ENCODE results near the gene TMEM106B. TPM values are rescaled to one million over a fixed set of nuclear protein-coding genes. Genes with fewer than 3 reads are reported as not detected.

The TMEM106B gene
- total and polyA plus RNA-seq, 10 of the 15 experiments (the other 5 are each of a cell fraction or from before 2014, with no cell fraction given), result 3.7 to 21.2 (median 12.3) TPM

DNA sequence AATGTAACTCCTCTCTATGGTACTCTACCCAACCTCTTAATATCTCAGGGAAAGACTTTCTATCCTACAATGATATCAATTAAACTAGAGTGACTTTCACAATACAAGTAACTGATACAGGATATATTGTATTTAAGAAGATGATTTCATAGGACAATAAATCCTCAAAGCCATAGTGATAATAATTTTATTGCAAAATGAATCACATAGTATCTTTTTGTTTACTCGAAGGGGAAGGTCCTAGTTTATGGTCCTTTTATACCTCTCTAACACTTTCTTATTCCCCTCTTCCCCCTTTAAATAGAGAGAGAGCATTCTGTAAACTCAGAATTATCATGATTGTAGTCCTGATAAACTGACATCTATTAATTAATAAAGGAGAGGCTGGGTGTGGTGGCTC lies 56.4 kb downstream of the TMEM106B start (continued):
- TF ChIP-seq, protein P1, sequence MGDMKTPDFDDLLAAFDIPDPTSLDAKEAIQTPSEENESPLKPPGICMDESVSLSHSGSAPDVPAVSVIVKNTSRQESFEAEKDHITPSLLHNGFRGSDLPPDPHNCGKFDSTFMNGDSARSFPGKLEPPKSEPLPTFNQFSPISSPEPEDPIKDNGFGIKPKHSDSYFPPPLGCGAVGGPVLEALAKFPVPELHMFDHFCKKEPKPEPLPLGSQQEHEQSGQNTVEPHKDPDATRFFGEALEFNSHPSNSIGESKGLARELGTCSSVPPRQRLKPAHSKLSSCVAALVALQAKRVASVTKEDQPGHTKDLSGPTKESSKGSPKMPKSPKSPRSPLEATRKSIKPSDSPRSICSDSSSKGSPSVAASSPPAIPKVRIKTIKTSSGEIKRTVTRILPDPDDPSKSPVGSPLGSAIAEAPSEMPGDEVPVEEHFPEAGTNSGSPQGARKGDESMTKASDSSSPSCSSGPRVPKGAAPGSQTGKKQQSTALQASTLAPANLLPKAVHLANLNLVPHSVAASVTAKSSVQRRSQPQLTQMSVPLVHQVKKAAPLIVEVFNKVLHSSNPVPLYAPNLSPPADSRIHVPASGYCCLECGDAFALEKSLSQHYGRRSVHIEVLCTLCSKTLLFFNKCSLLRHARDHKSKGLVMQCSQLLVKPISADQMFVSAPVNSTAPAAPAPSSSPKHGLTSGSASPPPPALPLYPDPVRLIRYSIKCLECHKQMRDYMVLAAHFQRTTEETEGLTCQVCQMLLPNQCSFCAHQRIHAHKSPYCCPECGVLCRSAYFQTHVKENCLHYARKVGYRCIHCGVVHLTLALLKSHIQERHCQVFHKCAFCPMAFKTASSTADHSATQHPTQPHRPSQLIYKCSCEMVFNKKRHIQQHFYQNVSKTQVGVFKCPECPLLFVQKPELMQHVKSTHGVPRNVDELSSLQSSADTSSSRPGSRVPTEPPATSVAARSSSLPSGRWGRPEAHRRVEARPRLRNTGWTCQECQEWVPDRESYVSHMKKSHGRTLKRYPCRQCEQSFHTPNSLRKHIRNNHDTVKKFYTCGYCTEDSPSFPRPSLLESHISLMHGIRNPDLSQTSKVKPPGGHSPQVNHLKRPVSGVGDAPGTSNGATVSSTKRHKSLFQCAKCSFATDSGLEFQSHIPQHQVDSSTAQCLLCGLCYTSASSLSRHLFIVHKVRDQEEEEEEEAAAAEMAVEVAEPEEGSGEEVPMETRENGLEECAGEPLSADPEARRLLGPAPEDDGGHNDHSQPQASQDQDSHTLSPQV (IDR thresholded peaks at IDR 0.05), result no peak
- no peak for TF ChIP-seq ZSCAN29 (IDR thresholded peaks at IDR 0.05)
- no peak for TF ChIP-seq BCL11A (IDR thresholded peaks at IDR 0.05; ENCODE audit: low read depth, low read length)

- FAIRE-seq, result no peak
- intact Hi-C loops (cut with micrococcal nuclease; ENCODE audit: unreplicated experiment) (no loop called here), in situ Hi-C loops (cut with MboI) (no loop called here)
- CTCF ChIA-PET, result no interaction called here
- Histone ChIP-seq H3K4me2 (ENCODE audit: control insufficient read depth, insufficient read depth) (no peak overlapping the region), H3K4me3 (no peak overlapping the region), H3K27me3 (replicated peaks in 1 of 2; ENCODE audit: control insufficient read depth in 2 of 2, insufficient read depth in 2 of 2, low read length in 1 of 2) (no peaks in the 10 kb centered on the region), H3K4me1 (ENCODE audit: control insufficient read depth, insufficient read depth, low read length) (no peaks in the 10 kb centered on the region), H2AFZ (ENCODE audit: control insufficient read depth, low read depth, low read length) (no peak overlapping the region), H3K36me3 (ENCODE audit: control insufficient read depth in 2 of 2, insufficient read depth in 2 of 2, low read length in 1 of 2) (no peaks in the 10 kb centered on the region), H3K79me2 (ENCODE audit: control insufficient read depth, insufficient read depth, low read length) (no peaks in the 10 kb centered on the region), H3K9ac (ENCODE audit: control insufficient read depth, insufficient read depth, low read length) (no peak overlapping the region), H3K27ac (ENCODE audit: control insufficient read depth, insufficient read depth) (no peak overlapping the region), H4K20me1 (ENCODE audit: control insufficient read depth, insufficient read depth) (no peaks in the 10 kb centered on the region), H3K9me3 (replicated peaks; ENCODE audit: control insufficient read depth, insufficient read depth, low read length) (no peaks in the 10 kb centered on the region)
- ATAC-seq, result no peak
- SMC1A ChIA-PET (ENCODE audit: uncharacterized antibody, unreplicated experiment), result interaction anchor here (1.5 kb wide), 1 partner anchor 10 kb away, joined by 3 read pairs; no protein-coding TSS in a partner anchor
- no peak for DNase-seq (ENCODE audit: low read depth, low spot score)
- WGBS (ENCODE audit: insufficient coverage, insufficient replicate concordance, low lambda C conversion rate, missing lambda C conversion rate), result 48% methylated on average over 9 of the region's 9 CpGs
- POLR2A ChIA-PET, result no interaction called here
- no TSS peak for BruUV-seq (replicated peaks)
- RAD21 ChIA-PET (ENCODE audit: unreplicated experiment), result no interaction called here
- no peak for TF ChIP-seq TARDBP (IDR thresholded peaks at IDR 0.05; ENCODE audit: borderline replicate concordance)
- no peak for TF ChIP-seq CEBPZ (IDR thresholded peaks at IDR 0.05; ENCODE audit: low read depth, low read length)
- TF ChIP-seq, protein P2, sequence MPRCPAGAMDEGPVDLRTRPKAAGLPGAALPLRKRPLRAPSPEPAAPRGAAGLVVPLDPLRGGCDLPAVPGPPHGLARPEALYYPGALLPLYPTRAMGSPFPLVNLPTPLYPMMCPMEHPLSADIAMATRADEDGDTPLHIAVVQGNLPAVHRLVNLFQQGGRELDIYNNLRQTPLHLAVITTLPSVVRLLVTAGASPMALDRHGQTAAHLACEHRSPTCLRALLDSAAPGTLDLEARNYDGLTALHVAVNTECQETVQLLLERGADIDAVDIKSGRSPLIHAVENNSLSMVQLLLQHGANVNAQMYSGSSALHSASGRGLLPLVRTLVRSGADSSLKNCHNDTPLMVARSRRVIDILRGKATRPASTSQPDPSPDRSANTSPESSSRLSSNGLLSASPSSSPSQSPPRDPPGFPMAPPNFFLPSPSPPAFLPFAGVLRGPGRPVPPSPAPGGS (IDR thresholded peaks at IDR 0.05; ENCODE audit: borderline replicate concordance, insufficient read depth, low read depth, low read length, poor library complexity, severe bottlenecking), result no peak
- no peak for TF ChIP-seq CREM (IDR thresholded peaks at IDR 0.05; ENCODE audit: low read depth)
- TF ChIP-seq SRF (IDR thresholded peaks at IDR 0.05; ENCODE audit: low read depth in 2 of 2, low read length in 2 of 2), result no peak
- TF ChIP-seq SIN3A (IDR thresholded peaks at IDR 0.05; ENCODE audit: low read depth, low read length), result no peak
- TF ChIP-seq, protein P3, sequence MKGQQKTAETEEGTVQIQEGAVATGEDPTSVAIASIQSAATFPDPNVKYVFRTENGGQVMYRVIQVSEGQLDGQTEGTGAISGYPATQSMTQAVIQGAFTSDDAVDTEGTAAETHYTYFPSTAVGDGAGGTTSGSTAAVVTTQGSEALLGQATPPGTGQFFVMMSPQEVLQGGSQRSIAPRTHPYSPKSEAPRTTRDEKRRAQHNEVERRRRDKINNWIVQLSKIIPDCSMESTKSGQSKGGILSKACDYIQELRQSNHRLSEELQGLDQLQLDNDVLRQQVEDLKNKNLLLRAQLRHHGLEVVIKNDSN (IDR thresholded peaks at IDR 0.05; ENCODE audit: borderline replicate concordance, extremely low read length, insufficient read depth, low read depth, low read length), result no peak
Measured at GRCh38 chr7:12269100-12269895, 58.2 kb downstream of the TMEM106B start.
